OCI-LY3 (cell line): ENCODE data around the gene PPAT.

Experiments
- EZH2phosphoT487 ChIP-seq: fragments of 200-600 bp; shearing (Covaris generic); IDR thresholded peaks from 2 replicates; pipeline ENCODE4 v1.6.1; 2018; ENCODE audit warnings: antibody characterized with exemption, mixed run types, low read depth
- TF ChIP-seq, protein P1 (sequence below): fragments of 200-600, 300-600 bp; sonication (generic); IDR thresholded peaks from 2 replicates; pipeline ENCODE4 v1.5.1; 2014; ENCODE audit warnings: antibody characterized with exemption, low read length, low read depth

DNA sequence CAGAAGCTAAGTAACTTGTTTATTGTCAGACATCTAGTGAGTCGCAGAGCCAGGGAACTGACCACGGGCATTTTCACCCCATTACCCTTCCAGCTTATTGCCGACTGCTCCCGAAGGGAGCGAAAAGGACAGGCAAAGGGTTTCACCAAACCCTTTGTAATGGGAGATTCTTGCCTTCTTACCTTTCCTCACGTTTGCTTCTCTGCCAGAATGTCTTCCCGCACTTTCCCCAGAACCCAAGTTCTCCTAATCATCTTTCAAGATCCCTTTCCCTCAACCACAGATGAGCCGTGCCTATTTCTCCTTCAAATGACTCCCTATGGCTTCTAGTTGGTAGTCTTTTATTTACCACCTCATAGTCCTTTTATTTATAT is 31.5 kb upstream of the PPAT start:
- TF ChIP-seq, protein P1, sequence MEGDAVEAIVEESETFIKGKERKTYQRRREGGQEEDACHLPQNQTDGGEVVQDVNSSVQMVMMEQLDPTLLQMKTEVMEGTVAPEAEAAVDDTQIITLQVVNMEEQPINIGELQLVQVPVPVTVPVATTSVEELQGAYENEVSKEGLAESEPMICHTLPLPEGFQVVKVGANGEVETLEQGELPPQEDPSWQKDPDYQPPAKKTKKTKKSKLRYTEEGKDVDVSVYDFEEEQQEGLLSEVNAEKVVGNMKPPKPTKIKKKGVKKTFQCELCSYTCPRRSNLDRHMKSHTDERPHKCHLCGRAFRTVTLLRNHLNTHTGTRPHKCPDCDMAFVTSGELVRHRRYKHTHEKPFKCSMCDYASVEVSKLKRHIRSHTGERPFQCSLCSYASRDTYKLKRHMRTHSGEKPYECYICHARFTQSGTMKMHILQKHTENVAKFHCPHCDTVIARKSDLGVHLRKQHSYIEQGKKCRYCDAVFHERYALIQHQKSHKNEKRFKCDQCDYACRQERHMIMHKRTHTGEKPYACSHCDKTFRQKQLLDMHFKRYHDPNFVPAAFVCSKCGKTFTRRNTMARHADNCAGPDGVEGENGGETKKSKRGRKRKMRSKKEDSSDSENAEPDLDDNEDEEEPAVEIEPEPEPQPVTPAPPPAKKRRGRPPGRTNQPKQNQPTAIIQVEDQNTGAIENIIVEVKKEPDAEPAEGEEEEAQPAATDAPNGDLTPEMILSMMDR: no peak
- no peak for TF ChIP-seq EZH2phosphoT487
